Measurements from ENCODE around the gene WDR87.
A peak's percentile ranks its signal among the peaks of the same experiment; 100 is the strongest.

WDR87 gene

DNA sequence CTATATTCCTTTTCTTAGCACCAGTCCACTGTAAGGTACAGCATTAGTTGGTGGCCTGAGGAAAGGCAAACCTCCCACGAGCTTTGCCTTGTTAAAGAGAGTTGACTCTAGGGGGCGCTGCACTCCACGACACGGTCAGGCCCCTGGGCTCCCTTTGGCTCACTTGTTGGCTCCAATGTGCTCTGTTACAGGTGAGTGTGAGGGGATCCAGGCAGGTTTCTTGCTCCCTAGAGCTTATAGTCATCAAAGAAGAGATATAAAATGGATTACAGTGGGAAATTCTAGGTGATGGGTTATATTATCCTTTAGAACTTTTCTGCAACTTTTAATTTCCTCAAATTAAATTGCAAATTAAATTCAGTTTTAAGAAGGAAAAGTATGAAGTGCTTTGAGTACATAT, 3.7 kb downstream of the WDR87 start:
- H3K4me2 ChIP-seq (ENCODE audit: low read depth, low read length) = no peak overlapping the region
- no peak overlapping the region for H3K9ac ChIP-seq (ENCODE audit: low read length)
- H4K20me1 ChIP-seq (ENCODE audit: insufficient read depth, low read length) = no peaks in the 10 kb centered on the region
- no peaks in the 10 kb centered on the region for H3K27me3 ChIP-seq (replicated peaks; ENCODE audit: insufficient read depth, low read length)
- no peak for TF ChIP-seq EZH2 (optimal IDR thresholded peaks at IDR 0.05; ENCODE audit: low read depth, low read length)
- TF ChIP-seq EZH2phosphoT487 (IDR thresholded peaks at IDR 0.05; ENCODE audit: low read length) = no peak
- TF ChIP-seq, protein P1, sequence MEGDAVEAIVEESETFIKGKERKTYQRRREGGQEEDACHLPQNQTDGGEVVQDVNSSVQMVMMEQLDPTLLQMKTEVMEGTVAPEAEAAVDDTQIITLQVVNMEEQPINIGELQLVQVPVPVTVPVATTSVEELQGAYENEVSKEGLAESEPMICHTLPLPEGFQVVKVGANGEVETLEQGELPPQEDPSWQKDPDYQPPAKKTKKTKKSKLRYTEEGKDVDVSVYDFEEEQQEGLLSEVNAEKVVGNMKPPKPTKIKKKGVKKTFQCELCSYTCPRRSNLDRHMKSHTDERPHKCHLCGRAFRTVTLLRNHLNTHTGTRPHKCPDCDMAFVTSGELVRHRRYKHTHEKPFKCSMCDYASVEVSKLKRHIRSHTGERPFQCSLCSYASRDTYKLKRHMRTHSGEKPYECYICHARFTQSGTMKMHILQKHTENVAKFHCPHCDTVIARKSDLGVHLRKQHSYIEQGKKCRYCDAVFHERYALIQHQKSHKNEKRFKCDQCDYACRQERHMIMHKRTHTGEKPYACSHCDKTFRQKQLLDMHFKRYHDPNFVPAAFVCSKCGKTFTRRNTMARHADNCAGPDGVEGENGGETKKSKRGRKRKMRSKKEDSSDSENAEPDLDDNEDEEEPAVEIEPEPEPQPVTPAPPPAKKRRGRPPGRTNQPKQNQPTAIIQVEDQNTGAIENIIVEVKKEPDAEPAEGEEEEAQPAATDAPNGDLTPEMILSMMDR (IDR thresholded peaks at IDR 0.05; ENCODE audit: low read length) = peak; percentile 89
- H3K79me2 ChIP-seq (ENCODE audit: low read length) = peaks cover 5% of the 10 kb centered on the region
- H3K4me1 ChIP-seq (ENCODE audit: low read length) = no peaks in the 10 kb centered on the region
- H3K9me3 ChIP-seq (replicated peaks; ENCODE audit: insufficient read depth, low read length) = no peaks in the 10 kb centered on the region
- no peaks in the 10 kb centered on the region for H3K9me2 ChIP-seq (replicated peaks; ENCODE audit: insufficient read depth, low read length)
- peak; percentile 86 for DNase-seq
- no peak overlapping the region for H3K4me3 ChIP-seq (ENCODE audit: low read length)
- H2AFZ ChIP-seq (ENCODE audit: low read length) = no peak overlapping the region
- no peak overlapping the region for H3K27ac ChIP-seq (ENCODE audit: low read length)
- H3F3A ChIP-seq (ENCODE audit: insufficient read depth, low read length) = peaks cover 5% of the 10 kb centered on the region; the same call in 1 of the 2 replicates
- no peaks in the 10 kb centered on the region for H3K36me3 ChIP-seq (replicated peaks; ENCODE audit: insufficient read depth, low read length)

DNA sequence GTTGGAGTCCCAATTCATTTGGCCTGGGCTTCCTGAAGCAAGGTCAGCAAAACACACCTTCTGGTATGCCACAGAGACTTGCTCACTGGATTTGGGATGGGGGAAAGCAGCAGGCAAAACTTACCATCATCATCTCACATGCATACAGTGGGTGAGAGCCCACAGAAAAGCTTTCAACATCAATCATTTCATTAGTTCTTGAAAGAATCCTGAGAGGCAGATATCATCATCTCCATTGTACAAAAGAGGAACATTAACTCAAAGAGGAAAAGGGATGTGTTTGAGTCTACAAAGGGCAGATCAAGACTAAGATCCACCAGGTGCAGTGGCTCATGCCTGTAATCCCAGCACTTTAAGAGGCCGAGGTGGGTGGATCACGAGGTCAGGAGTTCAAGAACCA, 6.4 kb downstream of the WDR87 start:
- H3K9ac ChIP-seq (ENCODE audit: low read length) = no peak overlapping the region
- H3K27me3 ChIP-seq (replicated peaks; ENCODE audit: insufficient read depth, low read length) = peaks cover 3% of the 10 kb centered on the region
- TF ChIP-seq EZH2 (optimal IDR thresholded peaks at IDR 0.05; ENCODE audit: low read depth, low read length) (no peak), EZH2phosphoT487 (IDR thresholded peaks at IDR 0.05; ENCODE audit: low read length) (no peak)
- TF ChIP-seq, protein P1 (IDR thresholded peaks at IDR 0.05; ENCODE audit: low read length) = no peak
- H3K9me3 ChIP-seq (replicated peaks; ENCODE audit: insufficient read depth, low read length) = no peaks in the 10 kb centered on the region
- no peaks in the 10 kb centered on the region for H3K36me3 ChIP-seq (replicated peaks; ENCODE audit: insufficient read depth, low read length)
- H4K20me1 ChIP-seq (ENCODE audit: insufficient read depth, low read length) = no peaks in the 10 kb centered on the region
- peaks cover 5% of the 10 kb centered on the region; the same call in 1 of the 2 replicates for H3F3A ChIP-seq (ENCODE audit: insufficient read depth, low read length)
- H3K9me2 ChIP-seq (replicated peaks; ENCODE audit: insufficient read depth, low read length) = no peaks in the 10 kb centered on the region
- H3K4me2 ChIP-seq (ENCODE audit: low read depth, low read length) = no peak overlapping the region
- H3K4me1 ChIP-seq (ENCODE audit: low read length) = no peaks in the 10 kb centered on the region
- no peak overlapping the region for H3K4me3 ChIP-seq (ENCODE audit: low read length)
- no peak for DNase-seq
- no peak overlapping the region for H2AFZ ChIP-seq (ENCODE audit: low read length)
- no peaks in the 10 kb centered on the region for H3K79me2 ChIP-seq (ENCODE audit: low read length)
- no peak overlapping the region for H3K27ac ChIP-seq (ENCODE audit: low read length)

DNA sequence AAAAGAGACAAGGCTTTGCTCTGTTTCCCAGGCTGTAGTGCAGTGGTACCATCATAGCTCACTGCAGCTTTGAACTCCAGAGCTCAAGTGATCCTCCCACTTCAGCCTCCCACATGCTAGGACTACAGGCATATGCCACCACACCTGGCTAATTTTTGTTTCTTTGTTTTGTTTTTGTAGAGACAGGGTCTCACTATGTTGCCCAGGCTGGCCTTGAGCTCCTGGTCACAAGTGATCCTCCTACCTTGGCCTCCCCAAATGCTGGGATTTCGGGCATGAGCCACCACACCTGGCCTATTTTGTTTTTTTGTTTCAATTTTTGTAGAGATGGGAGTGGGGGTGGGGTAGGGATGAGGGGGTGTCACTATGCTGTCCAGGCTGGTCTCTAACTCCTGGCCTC, 6.9 kb downstream of the WDR87 start:
- H3K27ac ChIP-seq (ENCODE audit: low read length) = no peak overlapping the region
- no peaks in the 10 kb centered on the region for H4K20me1 ChIP-seq (ENCODE audit: insufficient read depth, low read length)
- H3K27me3 ChIP-seq (replicated peaks; ENCODE audit: insufficient read depth, low read length) = peaks cover 8% of the 10 kb centered on the region
- no peaks in the 10 kb centered on the region for H3K79me2 ChIP-seq (ENCODE audit: low read length)
- H3F3A ChIP-seq (ENCODE audit: insufficient read depth, low read length) = peaks cover 5% of the 10 kb centered on the region; the same call in 1 of the 2 replicates
- H3K36me3 ChIP-seq (replicated peaks; ENCODE audit: insufficient read depth, low read length) = no peaks in the 10 kb centered on the region
- H3K9me3 ChIP-seq (replicated peaks; ENCODE audit: insufficient read depth, low read length) = no peaks in the 10 kb centered on the region
- no peak for DNase-seq
- TF ChIP-seq EZH2phosphoT487 (IDR thresholded peaks at IDR 0.05; ENCODE audit: low read length) (no peak), EZH2 (optimal IDR thresholded peaks at IDR 0.05; ENCODE audit: low read depth, low read length) (no peak)
- TF ChIP-seq, protein P1 (IDR thresholded peaks at IDR 0.05; ENCODE audit: low read length) = no peak
- H3K9me2 ChIP-seq (replicated peaks; ENCODE audit: insufficient read depth, low read length) = no peaks in the 10 kb centered on the region
- no peaks in the 10 kb centered on the region for H3K4me1 ChIP-seq (ENCODE audit: low read length)
- H3K4me2 ChIP-seq (ENCODE audit: low read depth, low read length) = no peak overlapping the region
- H3K9ac ChIP-seq (ENCODE audit: low read length) = no peak overlapping the region
- H2AFZ ChIP-seq (ENCODE audit: low read length) = no peak overlapping the region
- no peak overlapping the region for H3K4me3 ChIP-seq (ENCODE audit: low read length)
